Fibroblast of peridontal ligament (primary cell): ENCODE measurements around the gene CAPN14.

Source experiments
- DNase-seq: peaks from one replicate; pipeline ENCODE4 v3.0.0-alpha.2; 2010; ENCODE audit errors: extremely low read depth

CAPN14 gene, protein sequence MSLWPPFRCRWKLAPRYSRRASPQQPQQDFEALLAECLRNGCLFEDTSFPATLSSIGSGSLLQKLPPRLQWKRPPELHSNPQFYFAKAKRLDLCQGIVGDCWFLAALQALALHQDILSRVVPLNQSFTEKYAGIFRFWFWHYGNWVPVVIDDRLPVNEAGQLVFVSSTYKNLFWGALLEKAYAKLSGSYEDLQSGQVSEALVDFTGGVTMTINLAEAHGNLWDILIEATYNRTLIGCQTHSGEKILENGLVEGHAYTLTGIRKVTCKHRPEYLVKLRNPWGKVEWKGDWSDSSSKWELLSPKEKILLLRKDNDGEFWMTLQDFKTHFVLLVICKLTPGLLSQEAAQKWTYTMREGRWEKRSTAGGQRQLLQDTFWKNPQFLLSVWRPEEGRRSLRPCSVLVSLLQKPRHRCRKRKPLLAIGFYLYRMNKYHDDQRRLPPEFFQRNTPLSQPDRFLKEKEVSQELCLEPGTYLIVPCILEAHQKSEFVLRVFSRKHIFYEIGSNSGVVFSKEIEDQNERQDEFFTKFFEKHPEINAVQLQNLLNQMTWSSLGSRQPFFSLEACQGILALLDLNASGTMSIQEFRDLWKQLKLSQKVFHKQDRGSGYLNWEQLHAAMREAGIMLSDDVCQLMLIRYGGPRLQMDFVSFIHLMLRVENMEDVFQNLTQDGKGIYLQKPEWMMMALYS

DNA sequence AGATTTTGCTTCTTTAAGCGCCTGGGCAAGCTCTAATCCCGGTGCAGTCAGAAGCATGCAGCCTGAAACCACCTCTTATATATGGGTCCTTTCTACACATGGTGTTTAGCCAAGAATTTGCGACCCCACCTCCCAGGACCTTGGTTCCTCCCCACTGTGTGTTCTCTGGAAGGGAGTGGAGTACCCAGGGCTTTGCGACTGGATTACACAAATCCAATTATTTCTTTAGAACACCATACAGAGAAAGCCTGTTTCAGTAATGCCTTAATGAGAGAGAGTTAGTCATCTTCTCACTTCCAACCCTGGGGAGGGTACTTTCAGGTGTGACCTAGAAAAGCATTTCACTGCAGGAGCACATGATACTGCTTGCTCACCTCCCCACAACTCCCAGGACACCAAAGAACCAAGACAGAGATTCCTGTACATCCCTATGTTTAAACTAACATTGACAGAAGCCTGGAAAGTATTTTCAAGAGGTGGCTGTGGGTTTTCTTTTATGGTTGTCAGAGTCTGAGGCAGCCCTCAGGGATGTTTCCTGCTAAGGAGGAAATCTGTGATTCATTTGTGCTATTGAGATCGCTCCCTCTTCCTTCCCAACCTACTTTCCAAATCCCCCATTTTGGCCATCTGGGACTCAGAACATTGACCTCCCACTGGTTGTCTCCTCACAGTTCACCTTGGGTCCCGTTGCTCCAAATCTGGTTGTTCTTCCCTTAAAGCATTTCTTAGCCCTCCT lies at the start of gene CAPN14:
TSS of gene CAPN14 (minus strand) at position 51 of the 736 bp plus-strand sequence. CDS start 12,068 bp downstream, outside the sequence.
- no peak for DNase-seq

DNA sequence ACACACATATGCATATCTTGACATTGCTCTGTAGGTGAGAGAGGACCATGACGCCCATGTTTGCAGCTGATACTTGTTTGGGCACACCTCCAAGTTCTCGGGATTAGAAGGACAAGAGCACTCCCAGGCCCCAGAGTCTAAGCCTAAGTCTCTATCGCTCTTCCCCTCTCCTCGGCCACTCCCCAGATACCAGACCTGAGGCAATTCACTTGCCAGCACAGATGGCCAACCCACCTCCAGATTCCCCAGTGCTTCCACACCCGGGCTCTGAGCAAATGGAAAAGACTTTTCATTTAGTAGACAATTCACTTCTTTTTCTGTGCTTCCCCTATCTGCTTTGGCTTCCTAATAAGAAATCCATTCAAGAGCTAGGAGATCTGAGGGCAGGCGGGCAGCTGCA lies 49.5 kb upstream of the CAPN14 start:
- DNase-seq = no peak

DNA sequence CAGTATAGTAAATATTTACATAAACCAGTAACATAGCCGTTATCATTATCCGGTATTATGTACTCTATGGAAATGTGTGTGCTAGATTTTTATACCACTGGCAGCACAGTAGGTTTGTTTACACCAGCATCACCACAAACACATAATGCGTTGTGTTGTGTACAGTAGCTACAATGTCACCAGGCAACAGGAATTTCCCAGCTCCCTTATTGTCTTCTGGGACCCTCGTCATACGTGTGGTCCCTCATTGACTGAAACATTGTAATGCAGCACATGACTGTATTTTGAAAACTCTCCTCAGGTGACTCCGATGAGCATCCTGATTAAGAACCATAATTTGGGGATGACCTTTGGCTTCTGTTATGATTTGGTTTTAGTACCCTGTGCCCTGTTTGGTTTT lies 47.9 kb upstream of the CAPN14 start:
- DNase-seq = no peak

DNA sequence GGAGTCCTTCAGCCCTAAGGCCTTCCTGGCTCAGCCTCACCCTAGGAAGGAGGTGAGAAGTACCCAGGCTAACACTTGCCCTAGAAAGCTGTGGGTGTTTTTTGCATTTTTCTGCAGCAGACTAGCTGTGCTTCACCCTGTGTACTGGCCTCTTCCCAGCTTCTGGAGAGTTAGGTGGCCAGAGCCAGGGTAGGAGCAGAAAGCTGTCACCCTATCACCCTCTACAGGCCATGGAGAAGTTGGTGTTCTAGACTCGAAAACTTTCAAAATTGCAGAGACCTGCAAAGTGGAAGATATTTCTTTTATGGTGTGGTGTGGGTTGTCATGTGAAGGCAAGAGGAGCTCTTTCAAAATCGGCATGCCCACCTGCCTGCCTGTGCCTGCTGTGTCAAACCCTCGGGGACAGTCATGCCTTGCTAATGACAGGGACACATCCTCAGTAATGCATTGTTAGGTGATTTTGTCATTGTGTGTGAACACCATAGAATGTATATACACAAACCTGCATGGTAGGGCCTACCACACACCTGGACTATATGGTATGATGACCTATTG lies 46.4 kb upstream of the CAPN14 start:
- DNase-seq = no peak

DNA sequence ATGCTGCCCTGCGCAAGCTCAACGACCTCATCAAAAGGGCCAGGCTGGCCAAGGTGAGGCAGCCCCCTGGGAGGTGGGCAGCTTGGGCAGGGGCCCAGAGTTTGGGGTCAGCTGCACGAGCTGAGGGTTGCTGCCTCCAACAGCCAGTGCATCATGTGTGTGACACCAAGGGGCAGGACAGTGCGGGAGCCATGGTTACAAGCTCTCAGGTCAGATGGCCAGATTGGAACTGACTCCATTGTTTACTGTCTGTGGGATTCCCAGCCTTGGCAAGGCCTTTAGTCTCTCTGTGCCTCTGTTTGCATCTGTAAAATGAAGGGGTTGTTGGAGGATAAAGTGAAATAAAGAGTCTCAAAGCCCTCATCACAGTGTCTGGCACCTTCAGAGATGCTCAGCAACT lies 43.6 kb upstream of the CAPN14 start:
- no peak for DNase-seq

DNA sequence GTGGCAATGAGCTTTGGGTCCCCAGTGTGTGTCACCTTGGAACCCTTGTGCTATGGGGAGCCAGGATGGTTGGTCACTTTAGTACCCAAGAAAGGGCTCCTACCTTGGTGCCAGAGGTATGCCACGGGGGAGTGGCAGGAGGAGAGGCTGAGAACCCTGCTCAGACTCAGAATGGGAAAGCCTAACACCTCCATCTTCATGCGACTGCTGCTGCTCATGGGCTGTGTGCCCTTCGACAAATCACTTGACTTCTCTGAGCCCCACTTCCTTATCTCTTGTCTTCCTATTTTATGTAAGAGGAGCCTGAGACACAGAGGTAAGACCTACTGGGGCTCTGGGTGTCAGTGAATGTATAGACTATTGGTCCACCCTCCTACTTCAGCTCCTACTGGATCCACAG lies 41.8 kb upstream of the CAPN14 start:
- no peak for DNase-seq

DNA sequence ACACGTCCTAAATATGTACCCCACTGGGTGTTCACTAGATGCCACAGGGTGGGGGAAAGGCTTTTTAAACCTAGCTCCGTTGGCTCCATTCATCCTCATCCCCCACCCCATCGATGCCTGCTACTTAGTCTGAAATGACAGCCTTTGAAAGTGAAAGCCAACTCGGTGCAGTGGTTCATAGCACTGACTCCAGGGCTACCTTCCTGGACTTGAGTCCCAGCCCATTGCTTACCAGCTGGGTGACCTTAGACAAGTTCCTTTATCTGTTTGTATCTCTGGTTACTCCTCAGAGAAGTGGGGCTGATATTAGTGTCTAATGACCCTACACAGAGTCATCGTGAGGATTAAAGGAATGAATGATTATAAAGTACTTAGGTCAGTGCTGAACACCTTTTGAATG lies 41.0 kb upstream of the CAPN14 start:
- no peak for DNase-seq

DNA sequence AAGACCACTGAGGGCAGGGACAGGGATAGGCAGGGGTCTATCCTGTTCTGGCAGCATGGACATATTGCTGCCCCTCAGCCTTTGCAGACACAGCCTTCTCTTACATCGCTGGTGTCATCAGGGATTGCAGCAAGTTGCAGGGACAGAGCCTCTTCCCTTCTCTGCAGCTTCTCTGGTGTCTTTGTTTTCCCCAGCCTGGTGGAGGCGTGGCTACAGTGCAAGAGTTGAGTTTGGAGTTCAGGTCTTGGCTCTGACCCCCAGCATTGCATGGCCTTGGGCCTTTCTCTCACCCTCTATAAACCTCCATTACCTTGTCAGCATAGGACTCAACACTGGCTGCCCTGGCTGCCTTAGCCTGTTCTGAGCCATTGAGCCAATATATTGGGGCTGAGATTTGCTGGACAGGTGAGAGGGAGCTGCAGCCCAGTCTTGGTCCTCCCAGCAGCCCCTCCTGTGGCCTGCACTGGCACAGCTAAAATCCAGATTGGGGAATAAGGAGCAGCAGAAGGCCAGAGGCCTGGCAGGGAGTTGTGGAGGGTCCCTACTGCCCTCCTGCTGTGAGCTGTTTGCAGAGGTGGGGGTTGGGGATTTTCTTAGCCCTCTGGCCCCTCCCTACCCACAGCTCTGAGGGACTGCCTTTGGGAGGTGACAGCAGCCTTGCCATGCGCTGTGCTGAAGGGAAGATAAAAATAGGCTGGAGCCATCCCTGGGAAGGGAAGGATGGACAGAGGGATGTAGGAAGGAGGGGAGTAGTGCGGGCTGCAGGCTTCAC lies 39.5 kb upstream of the CAPN14 start:
- DNase-seq = no peak

DNA sequence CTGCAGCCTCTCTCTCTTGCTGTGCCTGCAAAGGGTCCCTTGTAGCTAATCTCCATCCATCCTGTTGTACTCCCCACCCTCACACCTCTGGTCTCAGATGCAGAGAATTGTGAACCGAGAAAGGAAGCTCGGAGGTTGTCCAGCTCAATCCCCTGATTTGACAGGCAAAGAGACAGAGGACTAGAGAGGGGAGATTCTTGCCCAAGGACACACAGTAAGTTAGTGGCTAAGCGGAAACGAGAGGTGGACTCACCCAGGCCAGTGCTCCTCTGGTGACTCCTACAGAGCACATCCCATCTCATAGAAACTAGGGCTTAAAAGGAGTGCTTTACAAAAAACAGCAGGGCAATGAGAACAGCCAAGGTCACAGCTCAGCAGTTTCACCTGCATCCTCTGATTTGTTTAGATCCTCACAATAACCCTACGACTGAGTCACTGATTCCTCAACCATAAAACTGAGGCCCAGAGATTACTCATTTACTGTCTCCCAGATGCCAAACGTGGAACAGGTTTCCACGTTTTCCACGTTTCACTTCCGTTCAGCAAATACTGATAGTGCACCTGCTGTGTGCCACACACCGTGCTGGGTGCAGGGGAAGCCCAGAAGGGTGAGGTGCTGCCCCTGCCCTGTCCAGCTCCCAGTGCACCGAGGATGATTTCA lies 38.7 kb upstream of the CAPN14 start:
- no peak for DNase-seq

DNA sequence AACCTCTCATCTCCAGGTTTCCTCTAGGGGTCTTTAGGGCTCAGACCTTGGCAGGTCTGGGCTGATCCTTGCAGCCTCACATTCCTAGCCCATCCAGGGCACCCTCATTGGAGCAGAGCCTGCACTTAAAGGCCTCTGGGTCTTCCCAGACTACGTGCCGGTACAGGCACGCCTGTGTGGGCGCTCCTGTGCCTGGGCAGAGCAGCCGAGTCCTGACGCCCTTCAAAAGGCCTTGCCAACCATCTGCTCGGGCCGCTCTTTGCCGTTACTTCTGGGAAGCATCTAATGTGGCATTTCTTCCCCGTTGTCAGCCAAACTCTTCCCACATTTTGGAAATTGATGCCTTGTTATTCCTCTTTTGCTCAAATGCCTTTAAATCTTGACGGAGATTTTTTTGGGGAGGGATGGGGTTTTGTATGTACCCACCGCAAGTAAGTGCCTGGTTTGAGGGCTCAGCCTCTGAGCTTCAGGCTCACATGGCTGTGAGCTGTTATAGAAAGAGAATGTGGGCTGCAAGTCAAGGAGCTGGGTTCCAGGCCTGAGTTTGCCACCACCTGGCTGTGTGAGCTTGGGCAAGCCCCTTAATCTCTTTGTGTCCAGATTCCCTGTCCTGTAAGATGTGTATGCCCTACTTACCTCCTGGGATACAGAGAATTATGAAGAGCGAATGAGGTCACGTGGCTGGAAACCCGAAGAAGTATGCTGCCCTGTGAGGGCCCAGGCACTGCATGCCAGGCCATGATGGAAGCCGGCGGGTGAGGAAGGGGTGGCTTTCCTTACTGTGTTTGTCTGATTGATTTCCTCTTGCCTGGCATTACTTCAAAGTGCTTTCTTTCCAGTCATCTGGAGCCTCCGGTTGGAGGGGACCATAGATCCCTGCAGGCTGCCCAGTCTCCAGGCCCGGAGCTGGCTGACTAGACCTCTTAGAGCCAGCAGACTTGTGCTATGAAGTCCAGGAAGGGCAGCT lies 37.2 kb upstream of the CAPN14 start:
- DNase-seq = no peak

DNA sequence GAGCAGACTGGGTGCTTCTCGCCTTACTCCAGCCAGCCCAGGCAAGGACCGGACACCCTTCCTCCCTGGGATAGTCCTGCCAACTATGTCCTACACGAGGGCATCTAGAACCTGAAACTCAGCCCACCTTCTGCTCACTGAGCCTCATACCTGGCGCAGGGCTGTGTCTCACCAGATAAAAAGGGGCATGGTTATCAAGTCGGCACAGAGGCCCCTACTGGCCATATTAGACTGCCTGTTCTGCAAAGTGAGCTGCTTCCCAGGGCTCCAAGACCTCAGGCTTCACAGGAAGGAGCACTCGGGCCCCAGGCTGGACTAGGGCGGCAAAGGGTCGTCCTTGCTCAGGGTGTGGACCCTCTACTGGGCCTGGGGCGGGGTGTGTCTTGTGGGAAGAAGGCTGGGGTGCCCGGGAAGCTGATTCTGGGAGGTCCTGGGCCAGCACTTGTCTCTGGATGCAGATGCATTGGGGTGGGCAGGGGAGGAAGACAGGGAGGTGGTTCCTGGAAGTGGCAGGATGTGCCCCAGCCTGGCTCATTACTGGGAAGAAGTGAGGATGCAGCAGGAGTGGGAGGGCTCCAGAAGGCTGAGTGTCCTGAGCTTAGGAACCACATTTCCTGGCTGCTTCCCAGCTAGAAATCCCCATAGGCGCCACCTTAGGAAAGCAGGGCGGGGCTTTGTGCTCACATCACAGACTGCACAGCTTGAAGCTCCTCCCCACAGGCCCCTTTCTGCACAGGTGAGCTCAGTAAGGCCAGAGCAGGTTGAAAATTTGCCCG lies 36.2 kb upstream of the CAPN14 start:
- no peak for DNase-seq

DNA sequence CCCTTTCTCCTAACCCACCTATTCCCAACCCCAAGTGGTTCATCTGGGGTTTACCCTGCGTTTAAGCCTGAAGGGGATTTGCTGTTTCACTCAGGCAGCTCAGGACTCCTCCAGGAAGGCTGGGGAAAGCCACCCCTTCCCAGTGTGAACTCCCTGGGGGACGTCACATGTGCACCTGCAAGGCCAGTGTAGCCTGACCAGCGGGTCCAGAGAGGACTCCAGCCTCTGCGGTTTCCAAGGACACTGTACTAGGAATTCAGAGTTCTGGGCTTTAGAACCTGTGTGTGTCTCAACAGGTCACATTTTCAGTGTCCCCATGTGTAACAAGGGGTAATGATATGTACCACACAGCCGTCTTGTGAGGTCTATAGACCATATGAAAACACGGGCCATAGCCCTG lies 34.5 kb upstream of the CAPN14 start:
- DNase-seq = no peak

DNA sequence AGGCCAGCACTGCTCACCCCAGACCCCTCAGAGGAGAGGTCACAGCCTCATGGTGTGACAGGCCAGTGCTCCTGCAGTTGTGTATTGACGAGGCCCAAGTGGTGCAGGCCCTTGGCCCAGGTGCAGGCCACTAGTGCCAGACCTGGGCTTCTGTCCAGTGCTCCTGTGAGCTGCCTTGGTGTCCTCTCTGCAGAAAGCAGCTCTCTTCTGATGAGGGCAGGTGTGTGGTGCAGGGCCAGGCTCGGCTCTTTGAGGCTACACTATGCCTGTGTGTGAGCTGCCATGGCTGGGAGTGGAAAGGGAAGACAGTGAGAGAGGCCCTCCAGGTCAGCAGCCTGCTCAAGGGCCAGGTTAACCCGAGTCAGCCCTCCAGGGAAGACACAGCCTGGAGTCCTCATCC lies 33.7 kb upstream of the CAPN14 start:
- no peak for DNase-seq

DNA sequence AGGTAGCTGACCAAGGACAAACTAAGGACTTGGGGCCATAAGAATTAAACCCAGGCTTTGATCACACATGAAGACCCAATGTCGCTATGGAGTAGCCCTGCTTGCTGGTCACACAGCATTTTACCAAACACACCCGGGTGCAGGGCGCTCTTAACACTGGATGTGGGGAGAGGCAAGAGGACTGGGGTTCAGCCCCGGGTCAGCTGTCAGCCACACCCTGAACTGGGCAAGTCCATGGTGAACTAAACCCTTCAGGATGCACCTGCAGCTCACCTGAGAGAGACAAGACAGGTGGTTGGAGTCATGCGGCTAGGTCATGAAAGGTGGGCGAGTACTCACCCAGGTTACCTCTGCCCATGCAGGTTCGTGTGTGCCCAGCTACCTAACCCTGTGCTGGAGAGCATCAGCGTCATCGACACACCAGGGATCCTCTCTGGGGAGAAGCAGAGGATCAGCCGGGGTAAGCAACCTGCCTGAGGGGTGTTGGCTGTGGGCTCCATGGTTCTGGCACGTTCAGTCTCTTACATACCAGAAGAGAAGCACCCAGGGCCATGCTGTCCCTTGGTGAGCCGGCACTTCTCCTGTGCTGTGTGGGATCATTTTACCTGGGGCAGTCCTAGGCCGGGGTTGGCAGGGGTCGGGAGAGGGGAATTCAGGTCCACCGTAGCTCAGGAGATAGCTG lies 31.8 kb upstream of the CAPN14 start:
- DNase-seq = no peak

DNA sequence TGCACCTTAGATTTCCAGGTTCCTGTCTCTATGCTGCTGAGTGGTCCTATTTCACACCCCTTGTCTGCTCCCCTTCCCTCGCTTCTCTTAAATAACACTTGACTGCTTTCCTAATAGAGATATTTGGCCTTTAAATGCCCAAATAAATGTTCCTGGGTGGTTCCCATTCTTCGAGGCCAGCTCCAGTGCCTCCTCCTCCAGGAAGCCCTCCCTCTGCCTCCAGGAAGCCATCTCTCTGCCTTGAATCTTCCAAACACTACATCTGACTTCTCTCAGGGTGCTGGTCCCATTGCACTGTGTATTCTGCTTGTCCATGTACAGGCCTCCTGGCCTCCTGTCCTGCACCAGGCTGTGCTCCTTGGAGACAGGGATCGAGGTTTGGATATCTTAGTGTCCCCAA lies 30.8 kb upstream of the CAPN14 start:
- DNase-seq = no peak

DNA sequence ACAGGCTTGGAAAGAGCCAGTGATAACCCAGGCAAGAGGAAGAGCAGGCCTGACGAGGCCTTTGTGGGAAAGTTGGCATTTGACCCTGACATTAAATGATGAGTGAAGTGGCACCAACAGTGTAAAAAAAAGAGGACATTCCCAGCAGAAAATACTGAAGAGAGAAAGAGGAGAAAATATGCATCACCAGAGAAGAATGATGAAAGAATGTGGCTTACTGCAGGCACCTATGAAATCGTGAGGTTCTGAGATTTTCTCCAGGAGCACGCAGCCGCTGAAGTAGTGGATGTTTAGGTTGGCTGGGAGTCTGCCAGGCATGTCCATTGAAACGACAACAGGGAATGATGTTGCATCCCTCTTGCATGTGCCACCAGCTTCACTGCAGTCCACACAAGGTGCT lies 30.4 kb upstream of the CAPN14 start:
- no peak for DNase-seq

DNA sequence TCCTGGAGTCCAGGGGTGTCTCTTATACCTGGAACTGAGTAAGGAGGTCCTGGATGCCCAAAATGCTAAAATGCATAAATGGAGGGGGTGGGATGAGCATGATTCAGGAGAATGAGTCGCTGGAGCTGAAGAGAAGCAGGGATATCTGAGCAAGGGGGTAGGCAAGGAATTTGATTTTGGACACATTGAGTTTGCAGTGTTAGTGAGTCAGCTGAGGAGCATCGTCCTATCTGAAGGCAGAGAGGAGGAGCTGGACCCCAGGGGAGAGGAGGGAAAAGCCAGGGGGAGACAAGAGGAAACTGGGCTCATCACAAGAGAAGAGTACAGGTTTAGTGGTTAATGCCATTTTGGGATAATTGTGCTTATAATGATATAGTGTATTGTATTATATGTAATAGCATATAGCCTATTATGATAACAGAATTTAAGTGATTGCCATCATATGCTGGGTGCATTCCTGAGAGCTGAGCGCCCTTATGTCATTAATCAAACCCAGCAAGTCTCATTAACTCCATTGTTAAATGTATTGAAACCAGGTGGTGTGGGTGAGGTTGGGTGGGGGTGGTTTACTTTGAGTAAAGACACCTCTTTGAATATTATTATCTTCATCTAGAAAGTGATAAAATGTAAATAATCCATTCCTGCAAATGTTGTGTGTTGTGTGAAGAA lies 29.0 kb upstream of the CAPN14 start:
- no peak for DNase-seq

DNA sequence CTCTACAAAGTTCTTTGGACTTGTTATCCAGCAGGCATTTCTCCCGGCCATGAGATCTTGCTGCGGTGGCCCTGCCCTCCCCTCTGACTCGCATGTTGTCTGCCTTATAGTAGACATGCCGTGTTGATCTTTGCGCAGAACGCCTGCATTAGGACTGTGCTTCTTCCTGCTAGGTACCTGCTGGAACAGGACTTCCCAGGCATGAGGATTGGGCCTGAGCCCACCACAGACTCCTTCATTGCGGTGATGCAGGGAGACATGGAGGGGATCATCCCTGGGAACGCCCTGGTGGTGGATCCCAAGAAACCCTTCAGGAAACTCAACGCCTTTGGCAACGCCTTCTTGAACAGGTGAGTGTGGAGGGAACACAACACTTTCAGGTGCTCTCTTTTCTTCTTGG lies 26.8 kb upstream of the CAPN14 start:
- no peak for DNase-seq
